Measurements from ENCODE around the gene PEAK3. TPM values are rescaled to one million over a fixed set of nuclear protein-coding genes. Genes with fewer than 3 reads are reported as not detected.

The PEAK3 gene
- total and polyA plus RNA-seq, 9 of the 15 experiments (the other 6 are each of a cell fraction or from before 2014, with no cell fraction given), result 0.07 to 0.40 TPM; not detected in 7

DNA sequence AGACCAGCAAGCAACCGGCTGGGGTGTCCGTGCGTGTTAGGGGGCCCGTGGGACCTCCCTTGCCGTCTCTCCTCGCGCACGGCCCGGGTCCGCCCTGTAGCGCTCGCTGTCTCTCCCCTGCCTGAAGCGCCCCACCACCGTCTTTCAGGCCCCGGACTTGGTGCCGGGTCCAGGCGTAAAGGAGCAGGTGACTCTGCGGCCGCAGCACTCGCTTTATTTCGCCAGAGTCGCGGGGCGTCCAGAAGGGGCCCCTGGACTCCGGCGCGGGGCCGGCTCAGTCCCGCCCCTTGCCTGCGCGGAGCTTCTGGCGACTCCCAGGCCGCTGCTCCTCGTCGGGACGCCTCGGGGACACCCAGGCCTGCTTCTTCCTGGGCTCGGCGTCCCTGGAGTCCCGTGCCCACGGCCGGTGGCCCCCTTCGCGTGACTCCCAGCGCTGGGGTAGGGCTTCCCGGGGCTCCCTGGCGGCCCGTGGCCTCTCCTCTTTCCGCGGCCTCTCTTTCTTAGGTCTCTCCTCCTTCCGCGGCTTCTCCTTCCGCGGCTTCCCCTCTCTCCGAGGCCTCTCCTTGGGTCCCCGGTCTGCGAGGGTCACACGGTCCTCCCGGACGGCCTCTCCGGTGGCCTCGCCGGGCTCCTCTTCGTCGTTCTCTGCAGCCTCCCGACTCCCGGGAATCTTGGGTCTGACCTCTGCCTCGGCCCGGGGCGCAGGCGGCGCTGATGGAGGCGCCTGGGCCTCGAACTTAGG lies 29.7 kb downstream of the PEAK3 start (continued):
- no peak for TF ChIP-seq NCOR1 (IDR thresholded peaks at IDR 0.05)
- TF ChIP-seq, protein P1, sequence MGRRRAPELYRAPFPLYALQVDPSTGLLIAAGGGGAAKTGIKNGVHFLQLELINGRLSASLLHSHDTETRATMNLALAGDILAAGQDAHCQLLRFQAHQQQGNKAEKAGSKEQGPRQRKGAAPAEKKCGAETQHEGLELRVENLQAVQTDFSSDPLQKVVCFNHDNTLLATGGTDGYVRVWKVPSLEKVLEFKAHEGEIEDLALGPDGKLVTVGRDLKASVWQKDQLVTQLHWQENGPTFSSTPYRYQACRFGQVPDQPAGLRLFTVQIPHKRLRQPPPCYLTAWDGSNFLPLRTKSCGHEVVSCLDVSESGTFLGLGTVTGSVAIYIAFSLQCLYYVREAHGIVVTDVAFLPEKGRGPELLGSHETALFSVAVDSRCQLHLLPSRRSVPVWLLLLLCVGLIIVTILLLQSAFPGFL (CRISPR knock-in tag; IDR thresholded peaks at IDR 0.05), result no peak
- no peak for TF ChIP-seq ZNF764 (CRISPR knock-in tag; IDR thresholded peaks at IDR 0.05; ENCODE audit: low read depth)
- TF ChIP-seq, protein P2, sequence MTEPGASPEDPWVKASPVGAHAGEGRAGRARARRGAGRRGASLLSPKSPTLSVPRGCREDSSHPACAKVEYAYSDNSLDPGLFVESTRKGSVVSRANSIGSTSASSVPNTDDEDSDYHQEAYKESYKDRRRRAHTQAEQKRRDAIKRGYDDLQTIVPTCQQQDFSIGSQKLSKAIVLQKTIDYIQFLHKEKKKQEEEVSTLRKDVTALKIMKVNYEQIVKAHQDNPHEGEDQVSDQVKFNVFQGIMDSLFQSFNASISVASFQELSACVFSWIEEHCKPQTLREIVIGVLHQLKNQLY (CRISPR knock-in tag; conservative IDR thresholded peaks at IDR 0.05), result no peak
- TF ChIP-seq RBFOX2 (IDR thresholded peaks at IDR 0.05; ENCODE audit: low read depth, low read length), result 0 out of 2 replicates have a peak, but pooled peaks have one; percentile 19
- no peak for TF ChIP-seq KAT7 (CRISPR knock-in tag; IDR thresholded peaks at IDR 0.05; ENCODE audit: borderline replicate concordance)
